Mesenchymal stem cell (in vitro differentiated cells and primary cell): ENCODE measurements around the gene MINDY4B.

Source experiments
- DNase-seq: peaks from one replicate; pipeline ENCODE4 v3.0.0-alpha.2; 2013
- H2AFZ ChIP-seq: one replicate; pipeline ENCODE4 v1.6.1; 2013; ENCODE audit warnings: low read depth, mild to moderate bottlenecking, control low read depth, inconsistent platforms, low read length, moderate library complexity
- H2AK5ac ChIP-seq: 2 replicates; pipeline ENCODE4 v1.6.1; 2013; ENCODE audit warnings: low read length, moderate library complexity, mild to moderate bottlenecking, inconsistent platforms; ENCODE audit not compliant: severe bottlenecking
- H2BK120ac ChIP-seq: one replicate; pipeline ENCODE4 v1.6.1; 2013; ENCODE audit warnings: low read depth, mild to moderate bottlenecking, inconsistent platforms, low read length, moderate library complexity
- H2BK12ac ChIP-seq, 2 experiments: one replicate each; pipeline ENCODE4 v1.6.1; 2013; ENCODE audit warnings: inconsistent platforms in 2 of 2, low read length in 2 of 2, mild to moderate bottlenecking in 2 of 2, moderate library complexity in 2 of 2, control low read depth in 1 of 2
- H2BK15ac ChIP-seq: one replicate; pipeline ENCODE4 v1.6.1; 2013; ENCODE audit warnings: mild to moderate bottlenecking, low read depth, inconsistent platforms; ENCODE audit not compliant: poor library complexity, severe bottlenecking
- H2BK5ac ChIP-seq: 2 replicates; pipeline ENCODE4 v1.6.1; 2013; ENCODE audit warnings: low read depth, mild to moderate bottlenecking, low read length, control low read depth, inconsistent platforms; ENCODE audit not compliant: poor library complexity, severe bottlenecking
- H3K14ac ChIP-seq, 2 experiments: one replicate each; pipeline ENCODE4 v1.6.1; 2013; ENCODE audit warnings: inconsistent platforms in 2 of 2, low read length in 2 of 2, control low read depth in 1 of 2, mild to moderate bottlenecking in 1 of 2, moderate library complexity in 1 of 2
- H3K18ac ChIP-seq, 2 experiments: one replicate each; pipeline ENCODE4 v1.6.1; 2013; ENCODE audit warnings: inconsistent platforms in 2 of 2, low read length in 2 of 2, control low read depth in 1 of 2, low read depth in 1 of 2, mild to moderate bottlenecking in 1 of 2
- H3K23ac ChIP-seq, 2 experiments: one replicate each; pipeline ENCODE4 v1.6.1; 2013; ENCODE audit warnings: inconsistent platforms in 2 of 2, low read length in 2 of 2, mild to moderate bottlenecking in 2 of 2, moderate library complexity in 2 of 2, control low read depth in 1 of 2
- H3K27ac ChIP-seq: 2 replicates; pipeline ENCODE4 v1.5.1; 2013; ENCODE audit warnings: mild to moderate bottlenecking, moderate library complexity, low read length, control low read depth, inconsistent platforms; ENCODE audit not compliant: poor library complexity, severe bottlenecking
- H3K27me3 ChIP-seq, 2 experiments: 2 replicates each; pipeline versions ENCODE4 v1.6.1 to v1.7.0; 2013; ENCODE audit warnings: low read length in 2 of 2, mild to moderate bottlenecking in 2 of 2, moderate library complexity in 2 of 2, control low read depth in 1 of 2, inconsistent platforms in 1 of 2; ENCODE audit not compliant: control insufficient read depth in 1 of 2, insufficient read depth in 1 of 2
- H3K36me3 ChIP-seq, 2 experiments: 2 replicates each; pipeline versions ENCODE4 v1.6.1 to v1.7.0; 2013; ENCODE audit warnings: low read length in 2 of 2, control low read depth in 1 of 2, inconsistent platforms in 1 of 2, low read depth in 1 of 2, mild to moderate bottlenecking in 1 of 2; ENCODE audit not compliant: insufficient read depth in 2 of 2, control insufficient read depth in 1 of 2
- H3K4ac ChIP-seq, 2 experiments: one replicate each; pipeline ENCODE4 v1.6.1; 2013; ENCODE audit warnings: inconsistent platforms in 2 of 2, low read length in 2 of 2, mild to moderate bottlenecking in 2 of 2, moderate library complexity in 2 of 2, control low read depth in 1 of 2, low read depth in 1 of 2
- H3K4me1 ChIP-seq: 2 replicates; pipeline ENCODE4 v1.6.1; 2013; ENCODE audit warnings: low read depth, low read length, control low read depth; ENCODE audit not compliant: control insufficient read depth, insufficient read depth
- H3K4me2 ChIP-seq: 2 replicates; pipeline ENCODE4 v1.6.1; 2013; ENCODE audit warnings: low read length, mild to moderate bottlenecking, inconsistent platforms; ENCODE audit not compliant: poor library complexity, severe bottlenecking
- H3K4me3 ChIP-seq, 2 experiments: 2 replicates each; pipeline versions ENCODE4 v1.5.1 to v1.7.0; 2013; ENCODE audit warnings: low read length in 2 of 2, mild to moderate bottlenecking in 2 of 2, control low read depth in 1 of 2, low read depth in 1 of 2; ENCODE audit not compliant: insufficient read depth in 1 of 2
- H3K79me1 ChIP-seq: replicated peaks from 2 replicates; pipeline ENCODE4 v1.6.1; 2013; ENCODE audit warnings: mild to moderate bottlenecking, control low read depth, low read length, inconsistent platforms; ENCODE audit not compliant: poor library complexity, severe bottlenecking
- H3K9ac ChIP-seq: 2 replicates; pipeline ENCODE4 v1.7.0; 2013; ENCODE audit warnings: mild to moderate bottlenecking, low read length, moderate library complexity
- H3K9me3 ChIP-seq: 2 replicates; pipeline ENCODE4 v1.7.0; 2013; ENCODE audit warnings: mild to moderate bottlenecking, low read length; ENCODE audit not compliant: control insufficient read depth
- H4K8ac ChIP-seq: one replicate; pipeline ENCODE4 v1.6.1; 2013; ENCODE audit warnings: inconsistent platforms, mild to moderate bottlenecking, low read length, moderate library complexity
- H4K91ac ChIP-seq: one replicate; pipeline ENCODE4 v1.6.1; 2013; ENCODE audit warnings: mild to moderate bottlenecking, low read length, inconsistent platforms
- WGBS: methylation state at CpG from one replicate; pipeline ENCODE4 v1.1.7; 2013; ENCODE audit warnings: mixed read lengths; 5-methylcytosine and 5-hydroxymethylcytosine counted together

The MINDY4B gene

GRCh38 chr3:150840802-150841515 is 64.3 kb downstream of the MINDY4B start:
- Histone ChIP-seq H2AFZ (no peak overlapping the region), H3K4me2 (no peak overlapping the region)
- 82% methylated on average over 4 of the region's 4 CpGs for WGBS

GRCh38 chr3:150830745-150831144 is 74.5 kb downstream of the MINDY4B start:
- no peaks in the 10 kb centered on the region for H3K36me3 ChIP-seq
- H3K27me3 ChIP-seq = peaks cover 17 to 31% of the 10 kb centered on the region in 2 experiments
- H2BK120ac ChIP-seq = no peak overlapping the region
- no peaks in the 10 kb centered on the region for H3K4me1 ChIP-seq
- no peak overlapping the region for H2BK12ac ChIP-seq
- no peak overlapping the region for H3K4me3 ChIP-seq
- no peak overlapping the region for H2AK5ac ChIP-seq
- H3K23ac ChIP-seq = no peak overlapping the region
- 96% methylated on average over 7 of the region's 7 CpGs for WGBS
- peaks cover 5% of the 10 kb centered on the region for H3K9me3 ChIP-seq
- H3K9ac ChIP-seq = no peak overlapping the region
- H3K18ac ChIP-seq = no peak overlapping the region
- no peak overlapping the region for H2AFZ ChIP-seq
- H2BK5ac ChIP-seq = no peak overlapping the region
- H3K79me1 ChIP-seq = no peaks in the 10 kb centered on the region
- no peak overlapping the region for H3K27ac ChIP-seq
- DNase-seq = no peak
- no peak overlapping the region for H4K91ac ChIP-seq
- H3K4ac ChIP-seq = no peak overlapping the region
- no peak overlapping the region for H4K8ac ChIP-seq
- H2BK15ac ChIP-seq = no peak overlapping the region
- H3K4me2 ChIP-seq = no peak overlapping the region
- H3K14ac ChIP-seq = no peak overlapping the region

More at GRCh38 chr3:150840802-150841515, 64.3 kb downstream of the MINDY4B start:
- H4K91ac ChIP-seq = no peak overlapping the region
- no peak overlapping the region for H3K18ac ChIP-seq
- no peak overlapping the region for H2BK120ac ChIP-seq
- no peaks in the 10 kb centered on the region for H3K4me1 ChIP-seq
- H3K9me3 ChIP-seq = no peaks in the 10 kb centered on the region
- no peak for DNase-seq
- no peak overlapping the region for H3K4ac ChIP-seq
- no peak overlapping the region for H4K8ac ChIP-seq
- H2BK12ac ChIP-seq = no peak overlapping the region
- H3K23ac ChIP-seq = no peak overlapping the region
- H2BK15ac ChIP-seq = no peak overlapping the region
- no peaks in the 10 kb centered on the region for H3K36me3 ChIP-seq
- no peak overlapping the region for H3K4me3 ChIP-seq
- H3K27ac ChIP-seq = no peak overlapping the region
- no peaks in the 10 kb centered on the region for H3K79me1 ChIP-seq
- H3K14ac ChIP-seq = no peak overlapping the region
- no peak overlapping the region for H2AK5ac ChIP-seq
- H3K27me3 ChIP-seq = peaks cover 25 to 46% of the 10 kb centered on the region in 2 experiments
- H2BK5ac ChIP-seq = no peak overlapping the region
- no peak overlapping the region for H3K9ac ChIP-seq

DNA sequence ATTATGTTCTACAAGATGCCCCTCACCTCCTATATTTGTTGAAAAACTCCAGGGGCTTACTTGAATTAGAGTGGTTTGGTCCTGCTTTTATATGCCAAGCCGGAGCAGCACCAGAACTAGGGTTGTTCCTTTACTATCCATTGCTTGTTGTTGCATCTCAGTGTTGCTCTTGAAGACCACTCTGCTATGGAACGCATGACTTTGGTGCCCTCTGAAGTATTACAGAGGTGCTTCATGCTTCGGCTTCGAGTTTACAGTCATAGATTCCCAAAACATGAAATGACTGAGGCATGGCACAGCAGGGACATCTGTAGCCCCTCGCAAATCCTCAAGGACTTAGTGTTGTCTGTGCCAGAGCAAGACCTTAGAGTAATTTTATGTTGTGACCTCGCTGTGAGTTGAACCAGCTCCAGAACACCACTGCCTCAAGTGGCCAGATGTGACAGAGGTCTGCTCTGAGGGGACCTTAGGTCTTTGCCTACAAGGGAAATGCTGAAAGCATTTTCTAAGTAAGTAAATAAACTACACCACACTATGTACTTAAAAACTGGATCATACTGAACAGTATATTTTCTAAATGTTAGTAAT is 75.1 kb downstream of the MINDY4B start:
- Histone ChIP-seq H2BK5ac (no peak overlapping the region), H3K4ac (no peak overlapping the region), H2BK15ac (no peak overlapping the region), H2BK120ac (no peak overlapping the region), H4K91ac (no peak overlapping the region), H2AK5ac (no peak overlapping the region), H3K79me1 (no peaks in the 10 kb centered on the region), H2BK12ac (no peak overlapping the region), H3K4me3 (no peak overlapping the region), H3K9ac (no peak overlapping the region), H3K36me3 (no peaks in the 10 kb centered on the region), H3K27ac (no peak overlapping the region), H3K23ac (no peak overlapping the region), H2AFZ (peak overlapping the region; percentile 10), H3K4me1 (no peaks in the 10 kb centered on the region), H3K4me2 (no peak overlapping the region), H3K9me3 (peaks cover 2% of the 10 kb centered on the region), H3K18ac (no peak overlapping the region), H4K8ac (no peak overlapping the region), H3K27me3 (peaks cover 21 to 36% of the 10 kb centered on the region in 2 experiments), H3K14ac (no peak overlapping the region)
- DNase-seq = peak; percentile 8
- WGBS = 82% methylated on average over 5 of the region's 6 CpGs

GRCh38 chr3:150829408-150829807 is 75.8 kb downstream of the MINDY4B start:
- Histone ChIP-seq H2BK120ac (no peak overlapping the region), H3K23ac (no peak overlapping the region), H3K79me1 (no peaks in the 10 kb centered on the region), H3K18ac (no peak overlapping the region), H3K4me2 (no peak overlapping the region), H3K4me1 (no peaks in the 10 kb centered on the region), H3K9me3 (no peaks in the 10 kb centered on the region), H3K27me3 (peaks cover 21 to 40% of the 10 kb centered on the region in 2 experiments), H2BK5ac (no peak overlapping the region), H4K91ac (no peak overlapping the region), H2AK5ac (no peak overlapping the region), H3K36me3 (no peaks in the 10 kb centered on the region), H3K9ac (no peak overlapping the region), H2AFZ (no peak overlapping the region), H3K27ac (no peak overlapping the region), H3K4ac (no peak overlapping the region), H2BK12ac (no peak overlapping the region), H3K14ac (peak overlapping the region in 1 of 2 experiments; percentile 56), H2BK15ac (no peak overlapping the region), H3K4me3 (no peak overlapping the region), H4K8ac (no peak overlapping the region)
- no peak for DNase-seq
- WGBS = 83% methylated on average over 6 of the region's 6 CpGs
